Tibial artery (tissue), 4 donors: ENCODE data around the gene TMPRSS3.

Experiments
- DNase-seq, 2 donors: peaks; one replicate each; pipeline ENCODE4 v3.0.0-alpha.2; 2019
- H3K27ac ChIP-seq, 2 donors: fragments of 200-600 bp; sonication (generic) in 1 of 2; 1 replicate in 1 of 2; 2 replicates in 1 of 2; pipeline ENCODE4 v1.5.1; 2018 to 2019; ENCODE audit warnings: mild to moderate bottlenecking in 1 of 2
- H3K27me3 ChIP-seq, 2 donors: fragments of 200-600 bp; sonication (generic) in 1 of 2; one replicate each; pipeline versions ENCODE4 v1.5.1 to v1.6.0; 2016 to 2019
- H3K36me3 ChIP-seq, 3 donors: fragments of 200-600 bp; sonication (generic) in 2 of 3; one replicate each; pipeline ENCODE4 v1.5.1; 2016 to 2019; ENCODE audit warnings: mild to moderate bottlenecking in 2 of 3
- H3K4me1 ChIP-seq, 4 donors: fragments of 200-600 bp; sonication (generic) in 2 of 4; 1 replicate in 3 of 4; 2 replicates in 1 of 4; pipeline ENCODE4 v1.5.1; 2016 to 2019
- H3K4me3 ChIP-seq, 2 donors: fragments of 200-600 bp; sonication (generic) in 1 of 2; 1 replicate in 1 of 2; 2 replicates in 1 of 2; pipeline ENCODE4 v1.5.1; 2018 to 2019; ENCODE audit warnings: mild to moderate bottlenecking in 2 of 2
- H3K9me3 ChIP-seq, 3 donors: fragments of 200-600 bp; sonication (generic) in 1 of 3; one replicate each; pipeline ENCODE4 v1.5.1; 2016 to 2019
- intact Hi-C: fragments of 100-400 bp; cut with DNase I; formaldehyde crosslinking; loops from one replicate; pipeline ENCODE4 v1.15.0; 2023; ENCODE audit warnings: low total_unique reads
- TF ChIP-seq, protein P1 (sequence below), 2 experiments: fragments of 200-600 bp in 1 of 2; fragments of 450-650 bp in 1 of 2; IDR thresholded peaks; one replicate each; pipeline ENCODE4 v1.5.1; 2017 to 2019; ENCODE audit warnings: antibody characterized with exemption in 2 of 2, mild to moderate bottlenecking in 1 of 2, moderate library complexity in 1 of 2

TMPRSS3 gene

GRCh38 chr21:42358937-42359336 is 36.9 kb downstream of the TMPRSS3 start:
- Histone ChIP-seq H3K4me3 (no peak overlapping the region), H3K27me3 (peaks cover 0 to 23% of the 10 kb centered on the region in 2 donors)
- no peak for DNase-seq

GRCh38 chr21:42358261-42358660 is 37.6 kb downstream of the TMPRSS3 start:
- Histone ChIP-seq H3K36me3 (no peaks in the 10 kb centered on the region), H3K4me3 (no peak overlapping the region), H3K27ac (no peak overlapping the region), H3K27me3 (peaks cover 0 to 24% of the 10 kb centered on the region in 2 donors), H3K4me1 (no peaks in the 10 kb centered on the region), H3K9me3 (peaks cover 0 to 19% (median 18%) of the 10 kb centered on the region in 3 donors)
- intact Hi-C loops, result no loop called here
- TF ChIP-seq, protein P1, sequence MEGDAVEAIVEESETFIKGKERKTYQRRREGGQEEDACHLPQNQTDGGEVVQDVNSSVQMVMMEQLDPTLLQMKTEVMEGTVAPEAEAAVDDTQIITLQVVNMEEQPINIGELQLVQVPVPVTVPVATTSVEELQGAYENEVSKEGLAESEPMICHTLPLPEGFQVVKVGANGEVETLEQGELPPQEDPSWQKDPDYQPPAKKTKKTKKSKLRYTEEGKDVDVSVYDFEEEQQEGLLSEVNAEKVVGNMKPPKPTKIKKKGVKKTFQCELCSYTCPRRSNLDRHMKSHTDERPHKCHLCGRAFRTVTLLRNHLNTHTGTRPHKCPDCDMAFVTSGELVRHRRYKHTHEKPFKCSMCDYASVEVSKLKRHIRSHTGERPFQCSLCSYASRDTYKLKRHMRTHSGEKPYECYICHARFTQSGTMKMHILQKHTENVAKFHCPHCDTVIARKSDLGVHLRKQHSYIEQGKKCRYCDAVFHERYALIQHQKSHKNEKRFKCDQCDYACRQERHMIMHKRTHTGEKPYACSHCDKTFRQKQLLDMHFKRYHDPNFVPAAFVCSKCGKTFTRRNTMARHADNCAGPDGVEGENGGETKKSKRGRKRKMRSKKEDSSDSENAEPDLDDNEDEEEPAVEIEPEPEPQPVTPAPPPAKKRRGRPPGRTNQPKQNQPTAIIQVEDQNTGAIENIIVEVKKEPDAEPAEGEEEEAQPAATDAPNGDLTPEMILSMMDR (IDR thresholded peaks at IDR 0.05), result no peak
- no peak for DNase-seq

More at GRCh38 chr21:42358937-42359336, 36.9 kb downstream of the TMPRSS3 start:
- peaks cover 0 to 19% (median 18%) of the 10 kb centered on the region in 3 donors for H3K9me3 ChIP-seq
- TF ChIP-seq, protein P1 (IDR thresholded peaks at IDR 0.05), result no peak
- intact Hi-C loops, result no loop called here
- H3K27ac ChIP-seq, result no peak overlapping the region
- H3K36me3 ChIP-seq, result no peaks in the 10 kb centered on the region
- H3K4me1 ChIP-seq, result no peaks in the 10 kb centered on the region

- H3K4me3 ChIP-seq, result no peak overlapping the region
- H3K27ac ChIP-seq, result no peak overlapping the region
- peaks cover 0 to 19% of the 10 kb centered on the region in 2 donors for H3K27me3 ChIP-seq
- intact Hi-C loops, result no loop called here
- peaks cover 0 to 19% (median 18%) of the 10 kb centered on the region in 3 donors for H3K9me3 ChIP-seq
- TF ChIP-seq, protein P1 (IDR thresholded peaks at IDR 0.05), result no peak
- no peaks in the 10 kb centered on the region for H3K36me3 ChIP-seq
- no peak for DNase-seq
- H3K4me1 ChIP-seq, result no peaks in the 10 kb centered on the region
Measured at GRCh38 chr21:42357307-42357706, 38.5 kb downstream of the TMPRSS3 start.

- intact Hi-C loops, result no loop called here
- Histone ChIP-seq H3K27ac (no peak overlapping the region), H3K27me3 (peaks cover 0 to 19% of the 10 kb centered on the region in 2 donors), H3K9me3 (peaks cover 0 to 19% (median 18%) of the 10 kb centered on the region in 3 donors), H3K36me3 (no peaks in the 10 kb centered on the region), H3K4me3 (no peak overlapping the region), H3K4me1 (no peaks in the 10 kb centered on the region)
- DNase-seq, result no peak
- TF ChIP-seq, protein P1 (IDR thresholded peaks at IDR 0.05), result no peak
Measured at GRCh38 chr21:42356650-42357049, 39.2 kb downstream of the TMPRSS3 start.

GRCh38 chr21:42356046-42356445 is 39.8 kb downstream of the TMPRSS3 start:
- TF ChIP-seq, protein P1 (IDR thresholded peaks at IDR 0.05), result no peak
- H3K9me3 ChIP-seq, result peaks cover 0 to 19% (median 18%) of the 10 kb centered on the region in 3 donors
- peaks cover 0 to 19% of the 10 kb centered on the region in 2 donors for H3K27me3 ChIP-seq
- no peaks in the 10 kb centered on the region for H3K4me1 ChIP-seq
- no peak overlapping the region for H3K27ac ChIP-seq
- no peaks in the 10 kb centered on the region for H3K36me3 ChIP-seq
- H3K4me3 ChIP-seq, result no peak overlapping the region
- no peak for DNase-seq
- intact Hi-C loops, result no loop called here

- Histone ChIP-seq H3K27me3 (peaks cover 0 to 23% of the 10 kb centered on the region in 2 donors), H3K4me3 (no peak overlapping the region), H3K9me3 (peaks cover 0 to 18% (median 16%) of the 10 kb centered on the region in 3 donors), H3K4me1 (no peaks in the 10 kb centered on the region), H3K36me3 (no peaks in the 10 kb centered on the region), H3K27ac (no peak overlapping the region)
- no peak for DNase-seq
- intact Hi-C loops, result no loop called here
- TF ChIP-seq, protein P1 (IDR thresholded peaks at IDR 0.05), result no peak
Measured at GRCh38 chr21:42353623-42354022, 42.2 kb downstream of the TMPRSS3 start.
